ENCODE results near the gene GJA8.
"Not testable (repeated sequence)": the region's sequence is repeated elsewhere in the genome, so short reads cannot be mapped to it uniquely, and the experiment has no call there.

GJA8 gene

DNA sequence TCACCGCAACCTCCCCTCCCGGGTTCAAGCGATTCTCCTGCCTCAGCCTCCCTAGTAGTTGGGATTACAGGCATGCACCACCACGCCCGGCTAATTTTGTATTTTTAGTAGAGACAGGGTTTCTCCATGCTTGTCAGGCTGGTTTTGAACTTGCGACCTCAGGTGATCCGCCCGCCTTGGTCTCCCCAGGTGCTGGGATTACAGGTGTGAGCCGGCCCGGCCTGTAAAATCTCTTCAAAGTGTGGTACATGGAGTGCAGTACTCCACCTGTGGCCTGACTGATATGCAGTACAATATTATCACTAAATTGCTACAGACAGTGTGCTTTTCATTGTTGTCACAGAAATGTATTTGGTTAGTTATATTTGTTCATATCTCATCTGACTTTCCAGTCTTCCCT lies 25.1 kb downstream of the GJA8 start:
- DNase-seq (ENCODE audit: low spot score): not testable (repeated sequence)

DNA sequence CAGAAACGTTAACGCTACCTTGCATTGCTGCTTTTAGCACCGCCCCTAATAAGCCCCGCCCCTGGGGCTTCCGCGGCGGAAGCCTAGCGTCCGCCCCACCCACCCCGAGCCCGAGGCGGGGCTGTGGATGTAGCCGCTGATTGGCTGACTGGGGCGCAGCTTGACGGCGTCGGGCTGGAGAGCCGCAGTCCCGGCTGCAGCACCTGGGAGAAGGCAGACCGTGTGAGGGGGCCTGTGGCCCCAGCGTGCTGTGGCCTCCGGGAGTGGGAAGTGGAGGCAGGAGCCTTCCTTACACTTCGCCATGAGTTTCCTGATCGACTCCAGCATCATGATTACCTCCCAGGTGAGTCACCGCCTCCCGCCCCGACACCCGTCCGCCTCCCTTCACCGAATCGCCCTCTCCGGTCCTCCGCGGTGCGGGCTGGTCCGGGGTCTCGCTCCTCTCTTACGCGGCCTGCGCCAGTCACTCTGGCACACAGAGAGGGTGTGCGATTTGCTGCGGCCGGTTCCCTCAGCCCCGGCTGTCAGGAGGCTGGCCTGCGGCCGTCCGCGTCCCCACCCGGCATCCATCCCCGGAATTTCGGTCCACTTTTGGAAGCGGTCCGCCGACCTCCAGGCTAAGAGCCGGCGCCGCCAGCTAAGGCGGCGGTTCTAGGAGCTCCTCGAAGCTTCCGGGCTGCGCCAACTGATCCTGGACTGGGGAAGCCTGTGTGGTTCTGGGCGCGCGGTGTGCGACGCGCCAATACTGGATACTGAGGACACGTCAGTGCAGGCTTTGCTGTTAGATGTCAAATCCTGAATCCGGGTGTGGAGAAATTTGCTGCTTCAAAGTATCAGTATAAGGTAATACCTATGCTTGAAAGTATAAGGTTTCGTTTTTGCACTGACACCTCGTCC lies 25.9 kb downstream of the GJA8 start, which contains the start of gene GPR89B:
TSS of gene GPR89B (plus strand) at position 185 of the 897 bp plus-strand sequence. CDS start at position 302, 117 bp downstream.
- peak; percentile 86 for DNase-seq (ENCODE audit: low spot score)

DNA sequence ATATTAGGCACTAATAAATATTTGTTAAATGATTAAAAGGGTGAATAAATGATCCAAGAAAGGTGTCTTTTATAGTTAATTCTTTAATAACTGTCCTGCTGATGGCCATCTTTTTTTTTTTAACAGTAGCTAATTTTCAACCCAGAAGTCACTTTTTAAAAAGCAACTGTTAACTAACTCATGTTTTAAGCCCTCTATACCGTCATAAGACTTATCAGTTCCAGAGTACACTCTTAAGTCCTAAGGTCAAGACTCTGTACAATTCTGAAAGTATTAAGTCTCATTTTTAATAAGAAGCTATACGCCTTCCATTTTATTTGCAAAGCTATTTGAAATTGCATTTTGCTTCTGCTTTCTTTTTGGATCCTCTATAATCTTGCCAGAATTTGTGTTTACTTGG lies 28.5 kb downstream of the GJA8 start:
- DNase-seq (ENCODE audit: low spot score): not testable (repeated sequence)

DNA sequence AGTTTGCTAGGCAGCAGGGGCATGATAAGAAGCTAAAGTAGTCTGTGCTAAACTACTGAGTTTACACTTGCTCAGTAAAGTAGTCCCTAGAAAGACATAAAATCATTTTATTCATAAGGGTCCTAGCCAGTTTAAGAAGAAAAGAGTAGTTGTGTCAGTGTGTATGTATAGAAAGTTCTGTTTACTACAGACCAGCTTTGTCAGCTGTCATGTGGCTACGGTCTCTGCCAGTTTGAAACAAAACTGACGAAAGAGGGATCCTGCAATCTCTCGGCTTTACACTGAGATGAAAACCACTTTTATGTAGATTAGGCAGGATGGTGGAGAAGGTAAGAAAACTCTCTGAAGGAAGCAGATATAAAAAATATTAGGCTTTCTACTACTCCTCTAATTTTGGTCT lies 32.7 kb downstream of the GJA8 start:
- not testable (repeated sequence) for DNase-seq (ENCODE audit: low spot score)

DNA sequence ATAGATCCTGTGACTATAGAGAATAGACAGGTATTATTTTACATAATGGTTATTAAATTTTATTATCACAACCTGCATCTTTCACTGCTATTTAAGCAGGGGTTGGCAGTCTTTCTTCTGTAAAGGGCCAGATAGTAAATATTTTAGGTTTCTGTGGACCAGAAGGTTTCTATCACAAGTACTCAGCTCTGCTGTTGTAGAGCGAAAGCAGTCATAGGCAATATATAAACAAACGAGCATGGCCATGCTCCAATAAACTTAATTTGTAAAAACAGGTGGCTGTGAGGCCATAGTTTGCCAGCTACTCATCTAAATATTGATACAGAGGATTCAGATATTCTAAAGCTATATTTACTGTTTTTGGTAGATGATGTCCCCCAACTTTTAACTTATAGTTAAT lies 37.9 kb downstream of the GJA8 start:
- not testable (repeated sequence) for DNase-seq (ENCODE audit: low spot score)

DNA sequence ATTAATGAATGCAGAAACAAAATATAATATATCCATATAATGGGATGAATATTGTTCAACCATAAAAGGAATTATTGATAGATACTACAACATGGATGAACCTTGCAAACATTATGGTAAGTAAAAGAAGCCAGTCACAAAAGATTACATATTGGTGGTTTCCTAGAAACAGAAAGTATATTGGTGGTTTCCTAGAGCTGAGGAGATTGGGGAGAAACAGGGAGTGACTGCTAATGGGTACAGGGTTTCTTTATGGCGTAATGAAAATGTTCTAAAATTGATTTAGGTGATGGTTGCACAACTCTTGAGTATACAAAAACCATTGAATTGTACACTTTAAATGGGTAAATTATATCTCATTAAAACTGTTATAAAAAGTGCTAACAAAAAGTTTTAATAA lies 40.0 kb downstream of the GJA8 start:
- not testable (repeated sequence) for DNase-seq (ENCODE audit: low spot score)

DNA sequence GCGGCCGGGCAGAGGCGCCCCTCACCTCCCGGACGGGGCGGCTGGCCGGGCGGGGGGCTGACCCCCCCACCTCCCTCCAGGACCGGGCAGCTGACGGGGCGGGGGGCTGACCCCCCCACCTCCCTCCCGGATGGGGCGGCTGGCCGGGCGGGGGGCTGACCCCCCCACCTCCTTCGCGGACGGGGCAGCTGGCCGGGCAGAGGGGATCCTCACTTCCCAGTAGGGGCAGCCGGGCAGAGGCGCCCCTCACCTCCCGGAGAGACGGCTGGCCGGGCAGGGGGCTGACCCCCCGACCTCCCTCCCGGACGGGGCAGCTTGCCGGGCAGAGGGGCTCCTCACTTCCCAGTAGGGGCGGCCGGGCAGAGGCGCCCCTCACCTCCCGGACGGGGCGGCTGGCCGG lies 46.9 kb downstream of the GJA8 start:
- not testable (repeated sequence) for DNase-seq (ENCODE audit: low spot score)

All from LoVo (cell line).